NT2/D1 (cell line): ENCODE results near the gene APOL6.
A peak's percentile ranks its signal among the peaks of the same experiment; 100 is the strongest.

Experiments
- DNase-seq: peaks from one replicate; pipeline ENCODE4 v3.0.0-alpha.2; 2011; ENCODE audit warnings: low read depth, low spot score
- H3K27me3 ChIP-seq: 2 replicates; pipeline ENCODE4 v1.6.0; 2011; ENCODE audit warnings: mild to moderate bottlenecking; ENCODE audit not compliant: insufficient read length, insufficient read depth
- H3K36me3 ChIP-seq: 2 replicates; pipeline ENCODE4 v1.6.1; 2011; ENCODE audit warnings: mild to moderate bottlenecking, low read length, mixed read lengths; ENCODE audit not compliant: insufficient read depth, insufficient read length
- H3K4me1 ChIP-seq: 2 replicates; pipeline ENCODE4 v1.5.1; 2011; ENCODE audit not compliant: insufficient read depth, insufficient read length
- H3K4me3 ChIP-seq: 2 replicates; pipeline ENCODE4 v1.5.1; 2011; ENCODE audit warnings: low read depth; ENCODE audit not compliant: insufficient read length
- H3K9ac ChIP-seq: 2 replicates; pipeline ENCODE4 v1.6.0; 2011; ENCODE audit warnings: low read depth; ENCODE audit not compliant: insufficient read length
- H3K9me3 ChIP-seq: 2 replicates; pipeline ENCODE4 v1.5.1; 2011; ENCODE audit warnings: mild to moderate bottlenecking, low read length; ENCODE audit not compliant: insufficient read depth
- SUZ12 ChIP-seq: IDR thresholded peaks from 2 replicates; pipeline ENCODE4 v1.6.1; 2011; ENCODE audit not compliant: insufficient read length, insufficient read depth; ENCODE audit errors: extremely low read depth
- YY1 ChIP-seq: IDR thresholded peaks from 2 replicates; pipeline ENCODE4 v1.6.1; 2011; ENCODE audit not compliant: insufficient read length, insufficient read depth
- ZNF274 ChIP-seq: IDR thresholded peaks from 2 replicates; pipeline ENCODE4 v1.6.1; 2011; ENCODE audit warnings: mild to moderate bottlenecking, low read depth, low read length

APOL6 gene

DNA sequence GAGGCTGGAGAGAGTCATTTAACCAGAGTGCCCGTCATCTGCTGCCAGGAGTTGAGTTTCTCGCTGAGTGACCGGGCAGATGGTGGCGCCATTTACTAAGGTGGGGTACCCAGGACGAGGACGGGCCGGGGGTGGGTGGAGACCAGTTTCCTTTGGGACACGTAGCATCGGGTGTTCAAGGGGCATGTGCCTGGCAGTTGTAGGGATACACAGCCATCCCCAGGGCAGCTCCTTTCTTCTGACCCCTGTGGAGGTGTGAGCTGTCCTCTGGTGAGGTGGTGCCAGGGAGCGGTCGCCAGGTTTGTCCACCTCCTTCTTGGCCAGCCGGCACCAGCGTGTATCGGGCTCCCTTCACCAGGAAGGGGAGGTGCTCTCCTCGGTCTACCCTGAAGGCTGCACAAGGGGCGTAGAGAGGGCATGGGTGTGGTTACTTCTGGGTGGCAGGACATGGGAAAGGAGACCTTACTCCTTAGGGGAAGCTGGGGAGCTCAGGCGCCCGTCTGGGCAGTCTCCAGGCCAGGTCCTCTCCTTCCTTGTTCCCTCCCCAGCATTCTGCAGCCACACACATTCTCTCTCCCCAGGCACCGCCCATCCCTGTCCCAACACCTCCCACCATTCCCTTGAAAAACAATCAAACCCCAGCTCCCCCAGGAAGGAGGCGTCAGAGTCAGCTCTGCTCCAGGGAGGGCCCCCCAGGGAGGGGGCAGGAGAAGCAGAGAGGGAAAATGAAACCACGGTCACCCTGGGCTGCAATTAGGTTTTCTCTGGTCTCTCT, 20.8 kb upstream of the APOL6 start:
- H3K27me3 ChIP-seq: no peaks in the 10 kb centered on the region
- H3K36me3 ChIP-seq: no peaks in the 10 kb centered on the region
- H3K4me3 ChIP-seq: peak overlapping the region; percentile 67
- TF ChIP-seq SUZ12: no peak
- TF ChIP-seq ZNF274: no peak
- TF ChIP-seq YY1: no peak
- DNase-seq: peak; percentile 61
- H3K4me1 ChIP-seq: no peaks in the 10 kb centered on the region
- H3K9ac ChIP-seq: peak overlapping the region; percentile 80
- H3K9me3 ChIP-seq: no peaks in the 10 kb centered on the region

DNA sequence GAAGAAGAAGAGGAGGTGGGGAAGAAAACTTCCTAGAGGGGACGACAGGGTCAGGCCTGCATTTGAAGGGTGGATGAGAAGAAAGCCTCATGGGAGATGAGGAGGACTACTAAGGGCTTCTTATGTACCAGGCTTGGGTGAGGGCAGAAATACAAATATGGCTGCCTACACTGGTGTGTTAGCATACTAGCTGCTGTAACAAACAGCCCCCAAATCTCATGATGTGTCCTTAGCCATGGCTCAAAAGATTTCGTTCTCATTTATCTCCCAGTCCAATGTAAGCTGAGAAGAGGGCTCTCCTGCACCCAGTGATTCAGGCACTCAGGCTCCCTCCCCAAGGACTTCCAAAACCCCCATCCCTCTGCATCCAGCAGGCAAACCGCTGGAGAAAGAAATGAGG, 19.5 kb upstream of the APOL6 start:
- Histone ChIP-seq H3K27me3 (no peaks in the 10 kb centered on the region), H3K36me3 (no peaks in the 10 kb centered on the region), H3K9ac (no peak overlapping the region), H3K9me3 (no peaks in the 10 kb centered on the region), H3K4me3 (no peak overlapping the region), H3K4me1 (peaks cover 6% of the 10 kb centered on the region)
- DNase-seq: no peak
- no peak for TF ChIP-seq SUZ12
- no peak for TF ChIP-seq YY1
- no peak for TF ChIP-seq ZNF274

DNA sequence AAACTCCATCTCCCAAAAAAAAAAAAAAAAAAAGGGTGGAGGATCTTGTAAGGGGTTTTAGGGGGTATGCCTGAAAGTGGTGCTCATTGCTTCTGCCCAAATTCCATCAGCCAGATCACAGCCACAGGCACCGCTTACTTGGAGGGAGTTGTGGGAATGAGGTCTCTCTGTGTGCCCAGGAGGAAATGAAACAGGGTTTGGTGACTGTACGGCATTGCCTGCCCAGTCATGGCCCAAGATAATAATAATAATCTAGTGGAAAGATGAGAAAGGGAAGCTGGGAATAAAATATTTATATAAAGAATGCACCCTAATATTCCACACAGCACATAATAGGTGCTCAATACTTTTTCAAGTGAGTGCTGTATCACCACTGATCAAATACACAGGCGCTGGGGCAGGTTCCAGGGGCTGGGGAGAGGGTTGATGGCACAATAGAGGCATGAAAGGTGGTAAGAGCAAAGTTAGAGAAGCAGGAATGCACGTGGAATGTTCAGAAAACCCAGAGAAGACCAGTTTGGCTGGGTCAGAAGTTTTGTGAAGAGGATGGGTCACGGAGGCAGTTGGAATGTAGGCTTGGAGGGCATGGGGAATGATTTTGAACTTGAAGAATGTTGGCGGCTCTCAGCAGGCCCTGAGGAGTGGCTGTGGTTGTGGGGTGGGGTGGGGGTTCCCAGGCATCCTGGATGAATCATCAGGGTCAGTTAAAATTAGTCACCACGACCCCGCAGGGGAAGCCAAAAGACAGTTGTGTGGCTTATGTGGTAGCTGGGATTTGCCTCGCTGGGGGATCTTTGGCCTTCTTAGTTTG, 18.6 kb upstream of the APOL6 start:
- Histone ChIP-seq H3K4me1 (peaks cover 8% of the 10 kb centered on the region), H3K4me3 (no peak overlapping the region), H3K27me3 (no peaks in the 10 kb centered on the region), H3K36me3 (no peaks in the 10 kb centered on the region), H3K9me3 (no peaks in the 10 kb centered on the region), H3K9ac (no peak overlapping the region)
- peak; percentile 42 for DNase-seq
- TF ChIP-seq ZNF274 (no peak), SUZ12 (no peak), YY1 (no peak)

DNA sequence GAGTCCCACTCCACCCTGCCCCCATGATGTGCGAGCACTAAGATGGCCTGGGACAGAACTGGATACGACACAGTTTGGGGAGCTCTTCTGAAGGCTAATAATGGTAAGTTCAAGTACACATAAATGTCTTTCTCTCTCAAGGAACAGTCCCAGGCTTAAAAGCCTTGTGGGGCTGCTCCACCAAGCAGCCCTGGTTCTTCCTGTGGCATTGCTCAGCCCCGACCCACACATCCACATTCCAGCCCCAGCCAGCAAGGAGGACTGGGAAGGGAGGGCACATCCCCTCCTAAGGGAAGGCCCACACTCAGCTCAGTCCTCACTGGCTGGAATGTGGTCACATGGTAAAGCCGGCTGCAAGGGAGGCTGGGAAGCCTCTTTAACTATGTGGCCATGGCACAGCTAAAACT, 17.9 kb upstream of the APOL6 start:
- Histone ChIP-seq H3K9me3 (no peaks in the 10 kb centered on the region), H3K4me3 (no peak overlapping the region), H3K36me3 (no peaks in the 10 kb centered on the region), H3K4me1 (peaks cover 8% of the 10 kb centered on the region), H3K27me3 (no peaks in the 10 kb centered on the region), H3K9ac (no peak overlapping the region)
- no peak for TF ChIP-seq YY1
- no peak for TF ChIP-seq ZNF274
- TF ChIP-seq SUZ12: no peak
- no peak for DNase-seq

DNA sequence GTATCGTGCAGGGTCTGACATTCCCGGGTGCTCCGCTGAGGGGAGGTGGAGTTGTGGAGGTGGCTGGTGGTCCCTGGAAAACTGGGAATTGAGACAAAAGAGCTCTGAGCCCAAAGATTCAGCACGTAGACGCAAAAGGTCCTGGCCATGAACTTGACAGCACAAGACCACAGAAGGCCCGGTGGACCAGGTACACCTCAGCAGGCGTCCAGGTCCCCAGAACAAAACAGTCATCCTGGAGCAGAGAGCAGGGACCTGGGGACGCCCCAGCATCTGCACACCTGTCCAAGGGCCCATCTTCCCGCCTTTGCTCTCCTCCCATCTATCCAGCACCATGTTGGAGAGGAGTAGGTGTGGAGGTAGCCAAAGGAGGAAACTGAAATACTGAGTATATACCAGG, 17.4 kb upstream of the APOL6 start:
- no peak for DNase-seq
- no peaks in the 10 kb centered on the region for H3K36me3 ChIP-seq
- H3K4me1 ChIP-seq: peaks cover 8% of the 10 kb centered on the region
- no peaks in the 10 kb centered on the region for H3K9me3 ChIP-seq
- H3K9ac ChIP-seq: peak overlapping the region; percentile 21
- H3K27me3 ChIP-seq: no peaks in the 10 kb centered on the region
- no peak for TF ChIP-seq SUZ12
- no peak for TF ChIP-seq YY1
- no peak for TF ChIP-seq ZNF274
- H3K4me3 ChIP-seq: no peak overlapping the region

DNA sequence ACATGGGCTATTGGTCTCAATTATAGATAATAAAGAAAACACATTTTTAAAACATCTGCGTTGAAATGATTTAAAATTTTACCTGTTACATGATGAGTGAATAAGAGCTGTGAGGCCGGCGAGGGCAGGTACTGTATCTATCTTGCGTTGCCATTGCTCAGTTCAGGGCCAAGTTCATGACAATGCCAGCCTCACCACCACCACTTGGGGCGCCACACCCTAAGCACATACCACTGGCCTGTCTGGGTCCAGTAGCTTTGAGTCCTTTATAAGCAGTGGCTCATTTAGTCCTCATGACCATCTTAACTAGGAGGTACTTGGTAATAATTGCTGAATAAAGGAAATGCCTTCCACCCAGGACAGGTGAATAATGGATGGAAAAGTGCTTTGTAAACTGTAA, 16.6 kb upstream of the APOL6 start:
- DNase-seq: no peak
- Histone ChIP-seq H3K36me3 (no peaks in the 10 kb centered on the region), H3K4me1 (peaks cover 8% of the 10 kb centered on the region), H3K9ac (no peak overlapping the region), H3K4me3 (no peak overlapping the region), H3K27me3 (no peaks in the 10 kb centered on the region), H3K9me3 (no peaks in the 10 kb centered on the region)
- TF ChIP-seq YY1: no peak
- no peak for TF ChIP-seq SUZ12
- TF ChIP-seq ZNF274: no peak

DNA sequence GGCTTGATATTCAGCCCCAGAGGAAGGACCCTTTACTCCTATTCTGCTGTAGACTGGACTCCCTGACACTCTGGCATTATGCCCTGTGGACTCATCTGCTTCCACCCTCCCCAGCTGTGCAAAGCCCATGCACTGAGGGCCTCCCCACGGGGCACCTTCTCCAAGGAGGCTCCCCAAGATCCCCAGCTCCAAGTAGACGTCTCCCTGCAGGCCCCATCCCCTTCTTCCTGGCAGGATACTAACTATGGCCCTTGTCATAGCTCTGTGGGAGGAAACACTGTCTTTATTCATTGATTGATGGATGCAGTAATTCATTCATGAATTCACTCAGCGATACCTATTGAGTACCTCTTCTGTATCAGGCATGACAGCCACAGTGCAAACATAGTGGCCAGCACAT, 15.3 kb upstream of the APOL6 start:
- TF ChIP-seq YY1 (no peak), ZNF274 (no peak), SUZ12 (no peak)
- H3K4me1 ChIP-seq: peaks cover 15% of the 10 kb centered on the region
- DNase-seq: no peak
- H3K9ac ChIP-seq: no peak overlapping the region
- H3K36me3 ChIP-seq: no peaks in the 10 kb centered on the region
- no peak overlapping the region for H3K4me3 ChIP-seq
- no peaks in the 10 kb centered on the region for H3K27me3 ChIP-seq
- H3K9me3 ChIP-seq: no peaks in the 10 kb centered on the region
